A549 treated with RU486 at 1 μM for 4 hours (cell line): Measurements from ENCODE around the gene LRRC63. TPM values are rescaled to one million over a fixed set of nuclear protein-coding genes. Genes with fewer than 3 reads are reported as not detected.

Experiments used
- total RNA-seq: library from RNA; stranded (reverse); fragments of 200-300 nt; extraction: Qiagen RNA extraction; gene quantifications from 5 replicates; pipeline ENCODE4 v1.2.3, GENCODE V29; 2022; ENCODE audit warnings: low read depth

Gene LRRC63, protein sequence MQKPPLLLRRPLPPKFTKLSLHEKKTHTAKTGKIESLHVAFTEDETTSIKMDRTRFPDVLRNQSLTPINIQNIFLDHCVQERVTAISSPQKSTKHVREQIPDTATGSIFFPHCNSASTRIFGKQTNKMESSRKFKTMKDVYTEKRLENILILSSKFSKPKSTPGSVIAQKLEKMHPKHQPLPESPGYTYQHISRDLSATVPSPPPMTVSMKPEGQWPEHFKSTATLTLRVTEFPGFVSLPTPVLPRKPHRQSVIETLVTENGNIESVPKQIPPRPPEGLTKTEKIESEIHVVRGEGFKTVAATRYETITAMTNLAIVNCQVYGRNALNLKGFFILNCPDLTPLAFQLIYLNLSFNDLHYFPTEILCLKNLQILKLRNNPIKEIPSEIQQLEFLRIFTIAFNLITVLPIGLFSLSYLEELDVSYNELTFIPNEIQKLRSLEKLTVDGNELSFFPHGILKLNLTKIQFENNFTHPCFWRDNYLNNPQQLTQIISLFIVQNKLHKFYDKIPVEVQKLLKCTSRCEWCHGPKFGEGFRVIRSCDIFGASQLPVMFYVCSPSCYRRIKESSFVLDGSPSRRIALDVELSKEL
- total RNA-seq = not detected in 5 replicates

DNA sequence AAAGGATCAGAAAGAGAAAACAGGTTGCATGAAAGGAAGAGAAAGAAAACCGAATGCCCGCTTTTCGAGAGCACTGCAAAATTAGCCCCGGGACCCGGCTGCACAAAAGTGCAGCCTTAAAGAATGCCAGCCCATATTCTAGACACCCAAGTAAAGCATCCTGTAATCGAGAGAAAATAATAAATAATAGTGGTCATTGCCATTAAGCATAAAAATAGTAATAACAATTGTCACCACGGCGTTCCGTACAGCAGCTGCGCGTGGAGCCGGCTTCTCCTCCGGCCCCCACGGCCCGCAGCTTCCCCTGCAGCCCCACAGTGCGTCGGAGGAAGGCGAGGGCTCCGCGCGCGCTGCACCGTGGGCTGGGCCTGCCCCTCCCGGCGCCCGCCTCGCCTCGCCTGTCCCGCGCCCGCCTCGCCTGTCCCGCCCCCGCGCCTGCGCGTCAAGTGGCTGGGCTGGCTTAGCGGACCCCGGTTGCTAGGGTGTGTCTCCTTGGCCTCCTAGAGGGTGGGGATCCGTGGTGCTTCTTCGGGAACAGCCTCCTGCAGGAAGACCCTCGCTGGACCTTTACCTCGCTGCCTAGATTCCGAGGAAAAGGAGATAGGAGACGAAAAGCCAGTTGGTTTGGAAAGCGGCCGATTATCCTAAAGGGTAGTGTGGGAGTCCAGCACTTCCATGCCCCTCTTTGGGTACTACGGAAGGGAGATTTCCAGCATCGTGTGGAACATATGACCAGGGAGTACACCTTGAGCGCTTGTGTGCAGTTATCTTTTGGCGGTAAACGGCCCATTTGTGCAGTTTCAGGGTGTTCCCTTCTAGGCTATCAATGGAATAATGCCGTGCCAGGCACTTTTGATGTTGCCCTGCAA, at the start of gene LRRC63:
TSS of gene LRRC63 (plus strand) at position 446 of the 869 bp plus-strand sequence. CDS start 1,107 bp downstream, outside the sequence.

DNA sequence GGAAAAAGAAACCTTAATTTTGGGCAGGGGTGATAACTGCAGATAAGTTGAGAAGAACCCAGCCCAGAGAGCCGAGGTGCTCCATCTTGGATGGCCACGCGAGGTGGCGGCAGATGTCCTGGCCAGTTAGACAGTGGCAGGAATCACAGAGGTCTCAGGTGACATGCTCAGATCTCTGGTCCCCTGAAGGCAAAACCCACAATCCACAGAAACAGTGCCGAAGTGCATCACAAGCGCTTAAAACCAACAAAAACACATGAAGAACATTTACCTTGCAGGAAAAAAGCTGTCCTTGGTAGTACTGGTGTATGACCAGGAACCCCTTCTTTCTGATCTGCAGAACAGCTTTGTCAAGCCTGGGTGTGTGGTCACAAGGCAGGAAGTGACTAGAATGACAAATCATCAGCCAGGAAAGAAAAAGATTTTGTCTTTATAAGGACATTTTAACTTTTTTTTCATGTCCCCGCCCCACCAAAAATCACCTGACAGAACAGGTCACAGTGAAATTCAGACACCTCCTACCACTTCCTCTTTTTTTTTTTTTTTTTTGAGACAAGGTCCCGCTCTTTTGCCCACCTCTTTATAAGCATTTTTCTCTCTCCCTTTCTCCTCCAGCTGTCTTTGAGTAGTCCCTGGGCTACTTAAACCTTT, 29.8 kb upstream of the LRRC63 start, which contains the start of gene LCP1:
TSS of gene LCP1 (minus strand) at position 338 of the 651 bp plus-strand sequence. CDS start 22,515 bp downstream, outside the sequence.

Other genes with a start within 250 kb of the LRRC63 start
- 10.1 to 20.2 TPM (median 15.9 TPM) in 5 replicates for gene ZC3H13, start 159.2 kb upstream of the LRRC63 start, total RNA-seq
- not detected in 5 replicates for gene CPB2, start 106.9 kb upstream of the LRRC63 start, total RNA-seq
- gene LCP1, start 29.8 kb upstream of the LRRC63 start, total RNA-seq = 0.07 to 0.25 TPM (median 0.13 TPM) in 5 replicates
- gene RUBCNL, start 175.3 kb downstream of the LRRC63 start, total RNA-seq = 0.07 to 0.13 TPM in 2 of 5 replicates, not detected in the others